ENCODE results near the gene SEZ6L2. TPM values are rescaled to one million over a fixed set of nuclear protein-coding genes. Genes with fewer than 3 reads are reported as not detected.
A peak's percentile ranks its signal among the peaks of the same experiment; 100 is the strongest.

The SEZ6L2 gene
- total RNA-seq, 4 donors from 2014 or later = 0.22 to 2.8 (median 1.1) TPM; not detected in 1

DNA sequence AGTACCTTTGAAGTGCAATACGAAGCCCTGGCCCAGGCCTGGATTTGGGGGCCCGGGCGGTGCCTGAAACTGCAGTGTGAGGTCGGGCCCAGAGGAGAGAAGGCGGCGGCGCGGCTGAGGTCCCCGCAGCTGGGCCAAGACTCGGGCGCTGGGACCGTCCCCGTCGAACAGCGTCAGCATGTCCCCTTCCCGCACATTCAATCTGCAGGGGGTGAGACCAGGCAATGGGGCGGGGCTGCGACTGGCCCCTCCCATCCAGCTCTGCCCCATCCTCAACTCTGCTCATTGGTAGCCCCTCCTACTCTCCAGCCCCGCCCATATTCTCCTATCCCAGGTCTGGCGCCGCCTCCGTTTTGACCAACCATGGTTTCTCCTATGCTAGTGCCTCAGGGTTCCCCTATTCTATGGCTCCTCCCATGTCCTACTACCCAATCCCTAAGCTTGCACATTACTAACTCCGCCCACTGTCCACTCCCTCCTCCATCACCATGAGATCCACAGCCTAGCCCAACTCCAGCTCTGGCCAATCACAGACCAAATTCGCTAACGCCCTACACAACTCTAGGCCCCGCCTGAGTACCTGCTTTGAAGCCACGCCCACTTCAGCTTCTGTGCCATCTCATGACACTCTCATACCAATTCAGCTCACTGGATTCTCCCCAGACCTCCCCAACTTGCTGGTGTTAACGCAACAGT, 21.9 kb downstream of the SEZ6L2 start:
- peak overlapping the region in 2 of 4 donors; percentile 28 to 50 for H3K4me3 ChIP-seq
- TF ChIP-seq POLR2A (IDR thresholded peaks at IDR 0.05) = no peak
- TF ChIP-seq CTCF (IDR thresholded peaks at IDR 0.05) = no peak
- WGBS, 2 donors = 9 to 16% methylated on average over 12 to 19 of the region's 28 CpGs
- no peaks in the 10 kb centered on the region for H3K9me3 ChIP-seq
- intact Hi-C loops (cut with DNase I) = no loop called here
- no peak overlapping the region for H3K27ac ChIP-seq
- no peak for DNase-seq
- peaks cover 7 to 60% (median 14%) of the 10 kb centered on the region in 4 donors for H3K27me3 ChIP-seq
- peaks cover 0 to 16% (median 12%) of the 10 kb centered on the region in 3 donors for H3K4me1 ChIP-seq
- H3K36me3 ChIP-seq = no peaks in the 10 kb centered on the region

GRCh38 chr16:29876594-29877249, 22.6 kb downstream of the SEZ6L2 start:
- Histone ChIP-seq H3K27ac (no peak overlapping the region), H3K4me1 (peaks cover 0 to 16% (median 12%) of the 10 kb centered on the region in 3 donors), H3K27me3 (peaks cover 7 to 60% (median 14%) of the 10 kb centered on the region in 4 donors), H3K36me3 (no peaks in the 10 kb centered on the region), H3K9me3 (no peaks in the 10 kb centered on the region), H3K4me3 (peak overlapping the region in 2 of 4 donors; percentile 28 to 50)
- intact Hi-C loops (cut with DNase I) = no loop called here
- no peak for TF ChIP-seq POLR2A (IDR thresholded peaks at IDR 0.05)
- TF ChIP-seq CTCF (IDR thresholded peaks at IDR 0.05) = no peak
- WGBS, 2 donors = 0 to 9% methylated on average over 6 to 20 of the region's 45 CpGs
- no peak for DNase-seq

DNA sequence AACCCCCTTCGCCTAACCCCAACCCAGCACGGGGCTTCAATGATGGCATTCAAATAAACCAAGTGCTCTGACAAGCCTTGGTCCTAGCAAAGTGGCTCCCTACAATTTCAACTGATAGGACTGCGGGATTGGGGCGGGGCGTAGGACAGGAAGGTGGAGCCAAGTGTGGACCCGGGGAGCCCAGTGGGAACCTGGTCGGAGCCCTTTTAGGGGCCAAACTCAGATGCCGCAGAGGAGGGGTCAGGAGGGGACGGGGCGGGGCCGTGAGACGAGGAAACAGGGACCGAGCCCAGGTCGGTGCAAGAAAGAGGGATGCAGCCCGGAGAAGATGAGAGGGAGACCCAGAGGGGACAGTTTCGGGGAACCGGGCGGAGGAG, 23.1 kb downstream of the SEZ6L2 start:
- TF ChIP-seq CTCF (IDR thresholded peaks at IDR 0.05) (no peak), POLR2A (IDR thresholded peaks at IDR 0.05) (no peak)
- H3K27ac ChIP-seq = no peak overlapping the region
- H3K36me3 ChIP-seq = no peaks in the 10 kb centered on the region
- H3K4me3 ChIP-seq = peak overlapping the region in 2 of 4 donors; percentile 28 to 50
- H3K27me3 ChIP-seq = peaks cover 7 to 60% (median 14%) of the 10 kb centered on the region in 4 donors
- peaks cover 0 to 16% (median 12%) of the 10 kb centered on the region in 3 donors for H3K4me1 ChIP-seq
- no peak for DNase-seq
- intact Hi-C loops (cut with DNase I) = no loop called here
- no peaks in the 10 kb centered on the region for H3K9me3 ChIP-seq
- WGBS, 2 donors = 17 to 25% methylated on average over 9 to 16 of the region's 18 CpGs

GRCh38 chr16:29875206-29875605, 24.1 kb downstream of the SEZ6L2 start:
- 82 to 91% methylated on average over 3 to 4 of the region's 6 CpGs for WGBS, 2 donors
- Histone ChIP-seq H3K9me3 (no peaks in the 10 kb centered on the region), H3K27me3 (peaks cover 7 to 55% (median 14%) of the 10 kb centered on the region in 4 donors), H3K27ac (no peak overlapping the region), H3K4me1 (peaks cover 0 to 16% (median 12%) of the 10 kb centered on the region in 3 donors), H3K4me3 (no peak overlapping the region), H3K36me3 (no peaks in the 10 kb centered on the region)
- TF ChIP-seq POLR2A (IDR thresholded peaks at IDR 0.05) = no peak
- no peak for TF ChIP-seq CTCF (IDR thresholded peaks at IDR 0.05)
- no peak for DNase-seq
- intact Hi-C loops (cut with DNase I) = no loop called here

DNA sequence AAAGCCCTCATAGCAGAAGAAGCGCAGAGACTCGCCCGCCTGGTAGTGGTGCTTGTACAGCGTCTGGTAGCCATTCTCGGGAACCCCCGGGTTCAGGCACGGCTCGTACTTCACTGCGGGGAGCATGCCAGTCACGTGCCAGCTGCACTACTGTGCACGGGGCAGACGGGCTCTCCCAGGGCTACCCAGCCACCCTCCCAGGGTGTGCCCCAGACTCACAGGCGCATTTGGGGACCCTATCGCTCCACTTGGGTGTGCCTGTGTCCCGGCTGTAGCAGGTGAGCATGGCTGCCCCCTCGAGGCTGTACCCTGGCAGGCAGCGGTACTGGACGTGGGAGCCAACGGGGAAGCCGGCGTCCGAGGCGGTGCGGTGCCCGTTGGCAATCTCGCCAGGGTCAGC, 26.0 kb downstream of the SEZ6L2 start:
- no peak overlapping the region for H3K4me3 ChIP-seq
- no peaks in the 10 kb centered on the region for H3K9me3 ChIP-seq
- intact Hi-C loops (cut with DNase I) = no loop called here
- no peaks in the 10 kb centered on the region for H3K36me3 ChIP-seq
- peaks cover 7 to 37% (median 13%) of the 10 kb centered on the region in 4 donors for H3K27me3 ChIP-seq
- peaks cover 0 to 16% (median 12%) of the 10 kb centered on the region in 3 donors for H3K4me1 ChIP-seq
- no peak overlapping the region for H3K27ac ChIP-seq
- 88% methylated on average over 5 of the region's 26 CpGs; no CpG with 5 or more reads in 1 of the 2 donors for WGBS, 2 donors
- no peak for TF ChIP-seq CTCF (IDR thresholded peaks at IDR 0.05)
- TF ChIP-seq POLR2A (IDR thresholded peaks at IDR 0.05) = no peak
- no peak for DNase-seq
